Measurements from ENCODE around the gene IDH3G.

The IDH3G gene

GRCh38 chrX:153812220-153812619, 18.0 kb upstream of the IDH3G start:
- H3K27me3 ChIP-seq (ENCODE audit: control insufficient read depth in 1 of 2, insufficient read depth in 2 of 2, low read length in 2 of 2): peaks cover 0 to 13% of the 10 kb centered on the region in 2 donors
- H3K9me3 ChIP-seq (ENCODE audit: low read length): no peaks in the 10 kb centered on the region
- H3K4me3 ChIP-seq (ENCODE audit: low read depth in 1 of 2, low read length in 2 of 2): no peak overlapping the region
- no peak overlapping the region for H3K9ac ChIP-seq (ENCODE audit: low read length)
- no peak overlapping the region for H3K27ac ChIP-seq (ENCODE audit: low read depth, low read length)
- H3K36me3 ChIP-seq (ENCODE audit: insufficient read depth, low read length): no peaks in the 10 kb centered on the region
- H3K4me1 ChIP-seq (ENCODE audit: insufficient read depth, low read length): no peaks in the 10 kb centered on the region

GRCh38 chrX:153807976-153808375, 13.8 kb upstream of the IDH3G start:
- Histone ChIP-seq H3K27me3 (ENCODE audit: control insufficient read depth in 1 of 2, insufficient read depth in 2 of 2, low read length in 2 of 2) (peaks cover 0 to 16% of the 10 kb centered on the region in 2 donors), H3K9me3 (ENCODE audit: low read length) (no peaks in the 10 kb centered on the region), H3K4me1 (ENCODE audit: insufficient read depth, low read length) (no peaks in the 10 kb centered on the region), H3K36me3 (ENCODE audit: insufficient read depth, low read length) (no peaks in the 10 kb centered on the region), H3K27ac (ENCODE audit: low read depth, low read length) (no peak overlapping the region), H3K4me3 (ENCODE audit: low read depth in 1 of 2, low read length in 2 of 2) (no peak overlapping the region), H3K9ac (ENCODE audit: low read length) (no peak overlapping the region)

- Histone ChIP-seq H3K9me3 (ENCODE audit: low read length) (no peaks in the 10 kb centered on the region), H3K27me3 (ENCODE audit: control insufficient read depth in 1 of 2, insufficient read depth in 2 of 2, low read length in 2 of 2) (peaks cover 0 to 11% of the 10 kb centered on the region in 2 donors), H3K4me1 (ENCODE audit: insufficient read depth, low read length) (no peaks in the 10 kb centered on the region), H3K36me3 (ENCODE audit: insufficient read depth, low read length) (no peaks in the 10 kb centered on the region), H3K27ac (ENCODE audit: low read depth, low read length) (no peak overlapping the region), H3K4me3 (ENCODE audit: low read depth in 1 of 2, low read length in 2 of 2) (no peak overlapping the region), H3K9ac (ENCODE audit: low read length) (no peak overlapping the region)
Measured at GRCh38 chrX:153806999-153807575, 12.9 kb upstream of the IDH3G start.

- peaks cover 0 to 11% of the 10 kb centered on the region in 2 donors for H3K27me3 ChIP-seq (ENCODE audit: control insufficient read depth in 1 of 2, insufficient read depth in 2 of 2, low read length in 2 of 2)
- H3K36me3 ChIP-seq (ENCODE audit: insufficient read depth, low read length): no peaks in the 10 kb centered on the region
- no peak overlapping the region for H3K9ac ChIP-seq (ENCODE audit: low read length)
- no peak overlapping the region for H3K27ac ChIP-seq (ENCODE audit: low read depth, low read length)
- no peak overlapping the region for H3K4me3 ChIP-seq (ENCODE audit: low read depth in 1 of 2, low read length in 2 of 2)
- no peaks in the 10 kb centered on the region for H3K9me3 ChIP-seq (ENCODE audit: low read length)
- no peaks in the 10 kb centered on the region for H3K4me1 ChIP-seq (ENCODE audit: insufficient read depth, low read length)
Measured at GRCh38 chrX:153805436-153805835, 11.3 kb upstream of the IDH3G start.

- peaks cover 0 to 11% of the 10 kb centered on the region in 2 donors for H3K27me3 ChIP-seq (ENCODE audit: control insufficient read depth in 1 of 2, insufficient read depth in 2 of 2, low read length in 2 of 2)
- H3K27ac ChIP-seq (ENCODE audit: low read depth, low read length): no peak overlapping the region
- no peaks in the 10 kb centered on the region for H3K4me1 ChIP-seq (ENCODE audit: insufficient read depth, low read length)
- H3K4me3 ChIP-seq (ENCODE audit: low read depth in 1 of 2, low read length in 2 of 2): no peak overlapping the region
- no peaks in the 10 kb centered on the region for H3K9me3 ChIP-seq (ENCODE audit: low read length)
- no peaks in the 10 kb centered on the region for H3K36me3 ChIP-seq (ENCODE audit: insufficient read depth, low read length)
- no peak overlapping the region for H3K9ac ChIP-seq (ENCODE audit: low read length)
Measured at GRCh38 chrX:153804621-153805020, 10.4 kb upstream of the IDH3G start.

GRCh38 chrX:153804100-153804595, 10.0 kb upstream of the IDH3G start:
- no peaks in the 10 kb centered on the region for H3K9me3 ChIP-seq (ENCODE audit: low read length)
- H3K27me3 ChIP-seq (ENCODE audit: control insufficient read depth in 1 of 2, insufficient read depth in 2 of 2, low read length in 2 of 2): peaks cover 0 to 11% of the 10 kb centered on the region in 2 donors
- no peaks in the 10 kb centered on the region for H3K36me3 ChIP-seq (ENCODE audit: insufficient read depth, low read length)
- H3K4me3 ChIP-seq (ENCODE audit: low read depth in 1 of 2, low read length in 2 of 2): no peak overlapping the region
- no peaks in the 10 kb centered on the region for H3K4me1 ChIP-seq (ENCODE audit: insufficient read depth, low read length)
- H3K9ac ChIP-seq (ENCODE audit: low read length): no peak overlapping the region
- H3K27ac ChIP-seq (ENCODE audit: low read depth, low read length): no peak overlapping the region

GRCh38 chrX:153803211-153804099, 9.3 kb upstream of the IDH3G start:
- no peaks in the 10 kb centered on the region for H3K36me3 ChIP-seq (ENCODE audit: insufficient read depth, low read length)
- H3K27me3 ChIP-seq (ENCODE audit: control insufficient read depth in 1 of 2, insufficient read depth in 2 of 2, low read length in 2 of 2): peaks cover 0 to 13% of the 10 kb centered on the region in 2 donors
- no peaks in the 10 kb centered on the region for H3K9me3 ChIP-seq (ENCODE audit: low read length)
- no peak overlapping the region for H3K9ac ChIP-seq (ENCODE audit: low read length)
- no peak overlapping the region for H3K4me3 ChIP-seq (ENCODE audit: low read depth in 1 of 2, low read length in 2 of 2)
- no peaks in the 10 kb centered on the region for H3K4me1 ChIP-seq (ENCODE audit: insufficient read depth, low read length)
- H3K27ac ChIP-seq (ENCODE audit: low read depth, low read length): no peak overlapping the region

- Histone ChIP-seq H3K27me3 (ENCODE audit: control insufficient read depth in 1 of 2, insufficient read depth in 2 of 2, low read length in 2 of 2) (peaks cover 0 to 15% of the 10 kb centered on the region in 2 donors), H3K4me3 (ENCODE audit: low read depth in 1 of 2, low read length in 2 of 2) (no peak overlapping the region), H3K27ac (ENCODE audit: low read depth, low read length) (no peak overlapping the region), H3K9me3 (ENCODE audit: low read length) (no peaks in the 10 kb centered on the region), H3K4me1 (ENCODE audit: insufficient read depth, low read length) (no peaks in the 10 kb centered on the region), H3K9ac (ENCODE audit: low read length) (no peak overlapping the region), H3K36me3 (ENCODE audit: insufficient read depth, low read length) (no peaks in the 10 kb centered on the region)
Measured at GRCh38 chrX:153802513-153803045, 8.4 kb upstream of the IDH3G start.

GRCh38 chrX:153801669-153802068, 7.5 kb upstream of the IDH3G start:
- peaks cover 0 to 9% of the 10 kb centered on the region in 2 donors for H3K27me3 ChIP-seq (ENCODE audit: control insufficient read depth in 1 of 2, insufficient read depth in 2 of 2, low read length in 2 of 2)
- H3K9me3 ChIP-seq (ENCODE audit: low read length): no peaks in the 10 kb centered on the region
- no peak overlapping the region for H3K9ac ChIP-seq (ENCODE audit: low read length)
- H3K4me1 ChIP-seq (ENCODE audit: insufficient read depth, low read length): no peaks in the 10 kb centered on the region
- H3K4me3 ChIP-seq (ENCODE audit: low read depth in 1 of 2, low read length in 2 of 2): no peak overlapping the region
- H3K36me3 ChIP-seq (ENCODE audit: insufficient read depth, low read length): peaks cover 9% of the 10 kb centered on the region
- H3K27ac ChIP-seq (ENCODE audit: low read depth, low read length): no peak overlapping the region

- H3K36me3 ChIP-seq (ENCODE audit: insufficient read depth, low read length): peaks cover 9% of the 10 kb centered on the region
- peaks cover 0 to 3% of the 10 kb centered on the region in 2 donors for H3K27me3 ChIP-seq (ENCODE audit: control insufficient read depth in 1 of 2, insufficient read depth in 2 of 2, low read length in 2 of 2)
- H3K4me1 ChIP-seq (ENCODE audit: insufficient read depth, low read length): peaks cover 4% of the 10 kb centered on the region
- H3K9me3 ChIP-seq (ENCODE audit: low read length): no peaks in the 10 kb centered on the region
- no peak overlapping the region for H3K4me3 ChIP-seq (ENCODE audit: low read depth in 1 of 2, low read length in 2 of 2)
- H3K27ac ChIP-seq (ENCODE audit: low read depth, low read length): no peak overlapping the region
- H3K9ac ChIP-seq (ENCODE audit: low read length): no peak overlapping the region
Measured at GRCh38 chrX:153800746-153801145, 6.6 kb upstream of the IDH3G start.

- no peak overlapping the region for H3K4me3 ChIP-seq (ENCODE audit: low read depth in 1 of 2, low read length in 2 of 2)
- no peak overlapping the region for H3K27ac ChIP-seq (ENCODE audit: low read depth, low read length)
- H3K9me3 ChIP-seq (ENCODE audit: low read length): no peaks in the 10 kb centered on the region
- H3K27me3 ChIP-seq (ENCODE audit: control insufficient read depth in 1 of 2, insufficient read depth in 2 of 2, low read length in 2 of 2): peaks cover 0 to 3% of the 10 kb centered on the region in 2 donors
- no peak overlapping the region for H3K9ac ChIP-seq (ENCODE audit: low read length)
- peaks cover 9% of the 10 kb centered on the region for H3K4me1 ChIP-seq (ENCODE audit: insufficient read depth, low read length)
- H3K36me3 ChIP-seq (ENCODE audit: insufficient read depth, low read length): peaks cover 9% of the 10 kb centered on the region
Measured at GRCh38 chrX:153800177-153800722, 6.1 kb upstream of the IDH3G start.
